ENCODE data around the gene TSPAN3. TPM values are rescaled to one million over a fixed set of nuclear protein-coding genes. Genes with fewer than 3 reads are reported as not detected.

The TSPAN3 gene
- total RNA-seq, 2 experiments from 2014 or later = 14.7 to 15.5 TPM

GRCh38 chr15:77026501-77027110, 44.3 kb downstream of the TSPAN3 start:
- no peak overlapping the region for H3K4me3 ChIP-seq (ENCODE audit: low read length)
- CTCF ChIA-PET = interaction anchor here (0.6 kb wide), 1 partner anchor 36 kb away, joined by 3 read pairs; no protein-coding TSS in a partner anchor
- Mint-ChIP-seq H3K36me3 (ENCODE audit: low read depth) (peaks cover 64% of the 10 kb centered on the region), H3K27me3 (no peaks in the 10 kb centered on the region), H3K4me1 (ENCODE audit: low read depth) (peaks cover 27% of the 10 kb centered on the region), H3K9me3 (no peaks in the 10 kb centered on the region), H3K27ac (no peak overlapping the region), H3K4me3 (no peak overlapping the region)
- DNase-seq = peak in 1 of 14 experiments; percentile 23
- H3K9me3 ChIP-seq (ENCODE audit: control insufficient read depth in 1 of 2, insufficient read depth in 1 of 2, low read length in 2 of 2) = no peaks in the 10 kb centered on the region
- POLR2A ChIA-PET = no interaction called here
- peaks cover 86% of the 10 kb centered on the region for H3K36me3 ChIP-seq (ENCODE audit: insufficient read depth, low read length)
- TF ChIP-seq CTCF (IDR thresholded peaks at IDR 0.05) = no peak
- intact Hi-C loops (cut with DNase I, micrococcal nuclease) = no loop called here
- no peaks in the 10 kb centered on the region for H3K27me3 ChIP-seq (ENCODE audit: control insufficient read depth in 1 of 2, insufficient read depth in 2 of 2, low read length in 2 of 2)
- ATAC-seq (ENCODE audit: poor library complexity) = no peak
- peaks cover 61% of the 10 kb centered on the region for H3K4me1 ChIP-seq (ENCODE audit: insufficient read depth, low read length)
- H3K27ac ChIP-seq (ENCODE audit: low read depth in 1 of 2, low read length in 2 of 2) = peak overlapping the region in 1 of 2 donors; percentile 44

- ChIA-PET CTCF (interaction anchor here (2.6 kb wide), 1 partner anchor 12 kb away, joined by 6 read pairs; no protein-coding TSS in a partner anchor), POLR2A (interaction anchor here (1.9 kb wide), 1 partner anchor 30 kb away, joined by 7 read pairs; the partner anchor contains the start of gene PSTPIP1)
- H3K4me1 Mint-ChIP-seq (ENCODE audit: low read depth) = peaks cover 33% of the 10 kb centered on the region
- no peaks in the 10 kb centered on the region for H3K9me3 ChIP-seq (ENCODE audit: control insufficient read depth in 1 of 2, insufficient read depth in 1 of 2, low read length in 2 of 2)
- peak in 1 of 14 experiments; percentile 14 for DNase-seq
- H3K36me3 Mint-ChIP-seq (ENCODE audit: low read depth) = peaks cover 62% of the 10 kb centered on the region
- H3K27ac Mint-ChIP-seq = peak overlapping the region; percentile 56
- TF ChIP-seq CTCF (IDR thresholded peaks at IDR 0.05) = no peak
- no peak overlapping the region for H3K4me3 ChIP-seq (ENCODE audit: low read length)
- no peak overlapping the region for H3K4me3 Mint-ChIP-seq
- no peak for ATAC-seq (ENCODE audit: poor library complexity)
- intact Hi-C loops (cut with DNase I, micrococcal nuclease) = loop anchor here in 1 of 2 experiments (2.0 kb wide), 1 partner anchor 123 kb away; no protein-coding TSS in a partner anchor
- H3K9me3 Mint-ChIP-seq = no peaks in the 10 kb centered on the region
- no peaks in the 10 kb centered on the region for H3K27me3 ChIP-seq (ENCODE audit: control insufficient read depth in 1 of 2, insufficient read depth in 2 of 2, low read length in 2 of 2)
- no peaks in the 10 kb centered on the region for H3K27me3 Mint-ChIP-seq
- peak overlapping the region in 1 of 2 donors; percentile 44 for H3K27ac ChIP-seq (ENCODE audit: low read depth in 1 of 2, low read length in 2 of 2)
- H3K4me1 ChIP-seq (ENCODE audit: insufficient read depth, low read length) = peaks cover 62% of the 10 kb centered on the region
- H3K36me3 ChIP-seq (ENCODE audit: insufficient read depth, low read length) = peaks cover 80% of the 10 kb centered on the region
Observed at GRCh38 chr15:77025941-77026411, 44.9 kb downstream of the TSPAN3 start.

- H3K36me3 Mint-ChIP-seq (ENCODE audit: low read depth) = peaks cover 62% of the 10 kb centered on the region
- peaks cover 69% of the 10 kb centered on the region for H3K4me1 ChIP-seq (ENCODE audit: insufficient read depth, low read length)
- TF ChIP-seq CTCF (IDR thresholded peaks at IDR 0.05) = no peak
- ChIA-PET POLR2A (interaction anchor here (1.9 kb wide), 1 partner anchor 29 kb away, joined by 7 read pairs; the partner anchor contains the start of gene PSTPIP1), CTCF (interaction anchor here (1.2 to 4.8 kb wide), 4 partner anchors 10 to 52 kb away, joined by 3 to 30 read pairs (median 7); no protein-coding TSS in a partner anchor)
- no peaks in the 10 kb centered on the region for H3K9me3 Mint-ChIP-seq
- H3K27me3 ChIP-seq (ENCODE audit: control insufficient read depth in 1 of 2, insufficient read depth in 2 of 2, low read length in 2 of 2) = no peaks in the 10 kb centered on the region
- H3K9me3 ChIP-seq (ENCODE audit: control insufficient read depth in 1 of 2, insufficient read depth in 1 of 2, low read length in 2 of 2) = no peaks in the 10 kb centered on the region
- H3K4me1 Mint-ChIP-seq (ENCODE audit: low read depth) = peaks cover 40% of the 10 kb centered on the region
- H3K27ac Mint-ChIP-seq = peak overlapping the region; percentile 56
- ATAC-seq (ENCODE audit: poor library complexity) (no peak), DNase-seq (peak in 2 of 14 experiments; percentile 1 to 22)
- H3K36me3 ChIP-seq (ENCODE audit: insufficient read depth, low read length) = peaks cover 79% of the 10 kb centered on the region
- no peak overlapping the region for H3K4me3 ChIP-seq (ENCODE audit: low read length)
- intact Hi-C loops (cut with DNase I, micrococcal nuclease) = loop anchor here in 1 of 2 experiments (2.0 kb wide), 1 partner anchor 122 kb away; no protein-coding TSS in a partner anchor
- H3K27ac ChIP-seq (ENCODE audit: low read depth in 1 of 2, low read length in 2 of 2) = peak overlapping the region in 1 of 2 donors; percentile 9
- no peak overlapping the region for H3K4me3 Mint-ChIP-seq
- no peaks in the 10 kb centered on the region for H3K27me3 Mint-ChIP-seq
Observed at GRCh38 chr15:77025083-77025901, 45.6 kb downstream of the TSPAN3 start.
